ENCODE results near the gene PCGF2.

DNA sequence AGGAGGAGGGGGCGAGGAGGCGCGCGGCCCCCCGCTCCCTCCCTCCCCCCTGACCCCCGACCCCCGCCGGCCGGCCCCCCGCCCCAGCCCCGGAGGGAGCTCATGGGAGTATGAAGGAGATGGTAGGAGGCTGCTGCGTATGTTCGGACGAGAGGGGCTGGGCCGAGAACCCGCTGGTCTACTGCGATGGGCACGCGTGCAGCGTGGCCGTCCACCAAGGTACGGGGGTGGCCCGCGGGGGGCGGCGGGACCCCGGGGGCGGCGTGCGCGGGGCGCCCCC lies 42.7 kb downstream of the PCGF2 start:
- TF ChIP-seq, protein P1, sequence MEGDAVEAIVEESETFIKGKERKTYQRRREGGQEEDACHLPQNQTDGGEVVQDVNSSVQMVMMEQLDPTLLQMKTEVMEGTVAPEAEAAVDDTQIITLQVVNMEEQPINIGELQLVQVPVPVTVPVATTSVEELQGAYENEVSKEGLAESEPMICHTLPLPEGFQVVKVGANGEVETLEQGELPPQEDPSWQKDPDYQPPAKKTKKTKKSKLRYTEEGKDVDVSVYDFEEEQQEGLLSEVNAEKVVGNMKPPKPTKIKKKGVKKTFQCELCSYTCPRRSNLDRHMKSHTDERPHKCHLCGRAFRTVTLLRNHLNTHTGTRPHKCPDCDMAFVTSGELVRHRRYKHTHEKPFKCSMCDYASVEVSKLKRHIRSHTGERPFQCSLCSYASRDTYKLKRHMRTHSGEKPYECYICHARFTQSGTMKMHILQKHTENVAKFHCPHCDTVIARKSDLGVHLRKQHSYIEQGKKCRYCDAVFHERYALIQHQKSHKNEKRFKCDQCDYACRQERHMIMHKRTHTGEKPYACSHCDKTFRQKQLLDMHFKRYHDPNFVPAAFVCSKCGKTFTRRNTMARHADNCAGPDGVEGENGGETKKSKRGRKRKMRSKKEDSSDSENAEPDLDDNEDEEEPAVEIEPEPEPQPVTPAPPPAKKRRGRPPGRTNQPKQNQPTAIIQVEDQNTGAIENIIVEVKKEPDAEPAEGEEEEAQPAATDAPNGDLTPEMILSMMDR (IDR thresholded peaks at IDR 0.05) = no peak
- TF ChIP-seq EZH2 (IDR thresholded peaks at IDR 0.05) (no peak), EZH2phosphoT487 (IDR thresholded peaks at IDR 0.05) (no peak)
